Measurements from ENCODE around the gene YRDC.

YRDC gene

DNA sequence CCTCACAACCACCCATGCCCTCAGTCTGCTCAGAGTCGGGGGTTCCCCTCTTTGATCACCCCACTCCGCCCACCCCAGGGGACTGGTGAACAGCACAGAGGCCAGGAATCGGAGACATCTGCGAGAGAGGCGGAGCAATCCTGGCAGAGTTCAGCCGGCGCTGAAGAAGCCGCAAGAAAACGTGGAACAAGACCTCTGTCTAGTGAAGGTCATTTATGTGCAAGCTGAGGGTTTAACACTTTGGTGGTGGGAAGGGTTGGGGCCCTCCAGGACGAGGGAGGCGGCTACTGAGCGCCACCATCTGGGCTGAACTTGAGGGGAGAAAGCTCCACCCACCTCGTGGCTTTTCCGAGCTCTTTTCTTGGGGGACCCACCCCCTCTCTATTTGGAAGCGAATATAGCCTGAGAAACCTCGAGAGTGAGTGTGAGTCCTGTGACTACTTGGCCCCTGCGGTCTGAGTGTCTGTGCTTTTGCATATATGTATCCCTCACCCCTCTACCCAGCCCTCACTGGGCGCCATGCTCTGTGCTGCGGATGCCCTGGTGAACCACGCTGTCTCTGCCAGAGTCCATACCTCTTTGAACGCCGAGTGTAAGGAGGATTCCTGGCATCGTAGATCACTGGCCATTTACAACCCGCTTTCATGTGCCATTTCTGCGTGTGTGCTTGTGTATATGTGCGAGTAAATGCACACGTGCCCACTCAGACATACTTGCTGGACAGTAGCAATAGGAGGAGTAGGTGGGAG lies 41.9 kb downstream of the YRDC start:
- DNase-seq, result no peak

- DNase-seq, result no peak
Measured at GRCh38 chr1:37764888-37765441, 43.0 kb downstream of the YRDC start, which contains the start of gene EPHA10. Gene EPHA10, minus strand, starts transcription at chr1:37765120. Its CDS starts 54 bp downstream, at chr1:37765066.

DNA sequence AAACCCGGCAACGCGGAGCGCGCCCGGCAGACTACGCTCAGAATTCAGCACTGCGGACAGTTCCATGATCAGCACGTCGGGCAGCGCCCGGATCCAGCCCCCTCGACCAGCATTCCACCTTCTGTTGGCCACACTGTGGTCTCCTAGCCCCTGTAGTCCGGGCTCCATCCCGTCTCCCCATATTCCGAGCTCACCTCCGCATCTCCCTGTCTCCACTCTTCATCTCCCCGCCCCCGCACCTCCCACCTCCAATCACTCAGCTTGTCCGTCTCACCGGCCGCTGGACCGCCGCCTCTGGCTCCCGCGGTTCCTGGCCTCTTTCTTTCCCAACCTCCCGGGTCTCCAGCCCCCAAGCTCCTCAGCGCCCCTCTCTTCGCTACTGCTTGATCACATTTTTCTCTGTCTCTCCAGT lies 43.6 kb downstream of the YRDC start:
- no peak for DNase-seq

DNA sequence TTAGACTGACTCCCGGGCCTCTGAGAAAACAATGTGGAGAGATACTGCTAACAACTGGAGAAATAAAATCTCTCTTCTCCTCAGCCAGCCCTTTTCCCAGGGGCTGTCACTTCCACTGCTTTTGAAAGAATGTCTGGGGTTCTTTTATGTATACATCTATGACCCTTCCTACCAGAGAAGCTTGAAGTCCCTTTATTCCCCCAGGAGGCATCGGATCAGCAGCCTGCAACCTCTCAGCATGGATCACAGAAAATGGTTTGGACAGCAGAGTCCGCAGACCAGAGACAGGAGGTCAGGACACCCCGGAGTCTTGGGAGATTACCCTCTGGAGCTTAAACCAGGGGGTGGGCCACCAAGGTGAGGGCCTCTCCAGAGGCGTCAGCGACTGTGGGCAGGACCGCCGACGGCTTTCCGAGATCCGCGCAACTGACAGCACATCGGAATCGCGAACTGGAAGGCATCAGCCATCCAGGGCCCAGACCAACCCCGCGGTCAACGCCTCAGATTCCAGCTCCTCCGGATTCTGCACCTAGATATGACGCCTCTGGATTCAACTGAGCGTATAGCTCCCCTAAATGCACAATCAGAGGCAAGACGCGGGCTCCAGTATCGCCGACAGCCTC lies 44.1 kb downstream of the YRDC start:
- no peak for DNase-seq

DNA sequence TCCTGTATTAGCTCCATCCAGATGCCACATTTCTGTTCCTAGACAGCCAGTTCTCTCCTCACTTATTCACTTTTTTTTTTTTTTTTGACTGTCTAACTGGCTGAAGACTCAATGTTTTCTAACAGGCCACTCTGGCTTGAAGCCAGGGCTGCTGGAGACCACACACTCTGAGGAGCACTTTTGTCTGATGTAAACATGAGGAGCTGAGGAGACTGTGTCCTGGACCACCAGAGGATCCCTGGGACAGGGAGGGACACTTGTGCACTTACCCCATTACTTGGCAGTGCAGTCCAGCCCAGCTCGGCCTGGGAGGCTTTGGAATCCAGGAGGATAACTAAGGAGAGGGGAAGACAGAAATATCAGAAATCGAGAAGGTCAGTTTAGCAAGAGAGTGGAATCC lies 45.5 kb downstream of the YRDC start:
- no peak for DNase-seq

DNA sequence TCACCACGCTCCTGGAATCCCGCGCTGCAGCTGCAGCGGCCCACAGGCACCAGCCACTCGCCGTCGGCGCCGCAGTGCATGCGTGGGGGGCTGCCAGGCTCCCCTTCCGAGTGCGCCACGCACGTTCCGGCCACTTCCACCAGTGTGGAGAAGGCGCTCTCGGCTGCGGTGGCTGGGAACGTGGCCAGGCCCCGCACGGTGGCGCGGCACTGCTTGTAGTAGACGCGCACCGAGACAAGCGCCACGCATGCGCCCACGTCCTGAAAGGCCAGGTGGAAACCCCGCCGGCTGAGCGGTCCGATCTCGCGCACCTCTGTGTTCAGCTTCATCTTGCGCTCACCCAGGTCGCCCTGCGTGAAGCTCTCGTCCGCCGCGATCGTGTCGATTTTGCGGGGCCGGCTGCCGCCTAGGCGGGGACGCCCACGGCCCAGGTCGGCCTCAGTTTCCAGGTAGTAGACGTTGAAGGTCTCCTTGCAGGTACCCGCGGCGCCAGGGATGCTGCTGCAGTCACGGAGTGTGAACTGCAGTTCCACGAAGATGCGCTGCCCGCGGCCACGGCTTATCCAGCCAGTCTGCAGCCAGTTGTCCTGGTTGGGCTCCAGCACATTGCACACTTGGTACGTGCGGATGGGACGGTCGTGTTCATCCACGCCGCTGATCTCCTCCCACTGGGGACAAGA lies 46.5 kb downstream of the YRDC start:
- no peak for DNase-seq

GRCh38 chr1:37759451-37759850 lies 48.6 kb downstream of the YRDC start:
- DNase-seq, result no peak

DNA sequence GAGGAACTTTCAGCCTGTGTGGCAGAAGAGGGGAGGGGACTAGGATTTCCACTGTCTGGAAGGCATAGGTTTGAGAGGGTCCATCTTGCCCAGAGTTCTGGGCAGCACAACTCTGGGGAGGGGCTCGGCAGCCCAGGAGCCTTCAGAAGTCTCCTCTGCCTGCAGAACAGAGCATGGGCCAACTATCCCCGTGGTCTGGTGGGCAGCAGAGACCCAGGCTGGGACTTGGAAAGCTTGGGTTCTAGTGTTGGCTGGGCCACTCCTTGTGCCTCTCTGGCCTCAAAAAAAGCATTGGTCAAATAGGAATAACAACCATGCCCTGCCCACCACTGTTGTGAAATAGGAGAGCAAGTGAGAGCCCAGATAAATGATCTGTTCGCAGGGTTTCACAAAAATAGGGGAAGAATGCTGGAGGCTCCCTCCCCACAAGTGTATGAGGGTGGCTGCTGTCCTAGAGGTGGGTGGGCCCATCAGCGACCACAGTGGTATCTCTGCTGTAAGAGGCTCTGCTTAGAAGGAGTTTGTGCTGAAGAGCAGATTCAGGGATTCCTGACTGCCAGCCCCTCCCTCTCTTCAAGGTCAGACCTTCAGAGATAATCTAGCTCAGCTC lies 52.0 kb downstream of the YRDC start:
- no peak for DNase-seq

- no peak for DNase-seq
Measured at GRCh38 chr1:37755290-37755689, 52.7 kb downstream of the YRDC start.

GRCh38 chr1:37753473-37754321 lies 54.3 kb downstream of the YRDC start:
- DNase-seq, result no peak

Measured in activated CD8-positive, alpha-beta memory T cell treated with anti-CD3 and anti-CD28 coated beads, Interleukin-2, amount 50 U/mL, for 4 hours (primary cell).